Measurements from ENCODE around the gene LDB3. TPM values are rescaled to one million over a fixed set of nuclear protein-coding genes. Genes with fewer than 3 reads are reported as not detected.

Gene LDB3
- total RNA-seq, 1 donor from 2014 or later, result 4.7 TPM

DNA sequence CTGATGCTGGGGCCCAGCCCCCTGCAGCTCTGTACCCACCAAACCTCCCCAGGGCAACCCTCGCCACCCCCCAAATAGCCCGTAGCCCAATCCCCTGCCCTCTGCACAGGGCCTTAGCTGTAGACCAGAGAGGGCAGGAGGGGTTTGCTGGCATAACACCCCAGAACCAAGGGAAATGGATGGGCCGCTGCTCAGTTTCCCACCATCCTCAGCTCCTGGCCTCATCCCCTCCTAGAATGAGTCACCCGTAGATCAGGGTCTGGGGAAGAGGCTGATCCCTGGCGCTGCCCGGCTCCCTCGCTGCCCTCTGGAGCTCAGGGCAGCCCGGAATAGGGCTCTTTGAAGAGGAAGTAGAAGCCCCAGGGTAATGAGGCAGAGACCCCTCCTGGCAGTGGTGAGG is 31.2 kb downstream of the LDB3 start:
- intact Hi-C loops (cut with DNase I), result no loop called here

DNA sequence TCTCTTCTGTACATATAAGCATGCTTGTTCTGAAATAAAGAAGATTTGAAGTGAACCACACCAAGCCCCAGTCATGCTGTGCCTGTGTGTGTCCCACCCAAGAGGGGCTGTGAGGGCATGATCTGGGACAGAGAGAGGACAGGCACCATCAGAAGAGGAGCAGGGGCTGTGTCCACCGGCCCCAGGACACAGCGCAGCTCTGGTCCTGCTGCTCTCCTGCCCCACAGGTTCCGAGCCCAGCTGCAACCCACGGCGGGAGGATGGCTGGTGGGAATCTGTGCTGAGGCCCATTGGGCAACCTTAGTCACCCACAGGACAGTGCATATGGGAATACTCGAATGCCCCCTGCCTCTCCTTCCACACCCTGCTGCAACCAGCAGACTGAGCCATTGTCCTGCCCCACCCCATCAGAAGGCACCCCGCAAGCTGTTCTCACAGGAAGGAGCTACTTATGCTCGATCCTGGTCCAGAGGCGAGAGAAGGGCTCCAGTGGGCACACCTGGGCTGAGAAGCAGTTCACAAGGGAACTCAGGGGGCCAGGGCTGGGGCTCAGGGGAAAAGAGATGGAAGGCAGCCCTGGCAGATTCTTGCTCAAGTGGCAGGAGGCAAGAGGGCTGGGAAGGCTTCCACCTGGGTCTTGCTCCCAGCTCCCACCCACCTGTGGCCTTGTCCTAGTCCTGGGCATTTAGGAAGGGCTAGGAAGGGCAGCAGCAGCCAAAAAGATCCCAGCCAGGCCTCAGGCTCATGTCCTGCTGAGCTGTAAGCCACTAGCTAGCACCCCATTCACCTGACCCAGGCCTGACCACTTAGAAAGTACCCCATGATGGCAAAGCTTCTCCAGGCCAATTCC is 31.9 kb downstream of the LDB3 start:
- Histone ChIP-seq H3K27ac (no peak overlapping the region), H3K36me3 (no peaks in the 10 kb centered on the region), H3K27me3 (no peaks in the 10 kb centered on the region), H3K4me1 (no peaks in the 10 kb centered on the region), H3K4me3 (no peak overlapping the region), H3K9me3 (no peaks in the 10 kb centered on the region)
- no peak for DNase-seq (ENCODE audit: extremely low spot score in 2 of 2)
- TF ChIP-seq, protein P1, sequence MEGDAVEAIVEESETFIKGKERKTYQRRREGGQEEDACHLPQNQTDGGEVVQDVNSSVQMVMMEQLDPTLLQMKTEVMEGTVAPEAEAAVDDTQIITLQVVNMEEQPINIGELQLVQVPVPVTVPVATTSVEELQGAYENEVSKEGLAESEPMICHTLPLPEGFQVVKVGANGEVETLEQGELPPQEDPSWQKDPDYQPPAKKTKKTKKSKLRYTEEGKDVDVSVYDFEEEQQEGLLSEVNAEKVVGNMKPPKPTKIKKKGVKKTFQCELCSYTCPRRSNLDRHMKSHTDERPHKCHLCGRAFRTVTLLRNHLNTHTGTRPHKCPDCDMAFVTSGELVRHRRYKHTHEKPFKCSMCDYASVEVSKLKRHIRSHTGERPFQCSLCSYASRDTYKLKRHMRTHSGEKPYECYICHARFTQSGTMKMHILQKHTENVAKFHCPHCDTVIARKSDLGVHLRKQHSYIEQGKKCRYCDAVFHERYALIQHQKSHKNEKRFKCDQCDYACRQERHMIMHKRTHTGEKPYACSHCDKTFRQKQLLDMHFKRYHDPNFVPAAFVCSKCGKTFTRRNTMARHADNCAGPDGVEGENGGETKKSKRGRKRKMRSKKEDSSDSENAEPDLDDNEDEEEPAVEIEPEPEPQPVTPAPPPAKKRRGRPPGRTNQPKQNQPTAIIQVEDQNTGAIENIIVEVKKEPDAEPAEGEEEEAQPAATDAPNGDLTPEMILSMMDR (IDR thresholded peaks at IDR 0.05), result no peak
- no peak for TF ChIP-seq POLR2A (IDR thresholded peaks at IDR 0.05)
- TF ChIP-seq POLR2AphosphoS5 (IDR thresholded peaks at IDR 0.05; ENCODE audit: insufficient read depth in 1 of 2, low read depth in 1 of 2), result no peak
- intact Hi-C loops (cut with DNase I), result no loop called here

More for the DNA sequence above, 31.2 kb downstream of the LDB3 start:
- DNase-seq (ENCODE audit: extremely low spot score in 2 of 2), result no peak
- Histone ChIP-seq H3K4me3 (no peak overlapping the region), H3K27ac (no peak overlapping the region), H3K36me3 (no peaks in the 10 kb centered on the region), H3K9me3 (no peaks in the 10 kb centered on the region), H3K27me3 (no peaks in the 10 kb centered on the region), H3K4me1 (no peaks in the 10 kb centered on the region)
- TF ChIP-seq POLR2AphosphoS5 (IDR thresholded peaks at IDR 0.05; ENCODE audit: insufficient read depth in 1 of 2, low read depth in 1 of 2) (no peak), POLR2A (IDR thresholded peaks at IDR 0.05) (no peak)
- TF ChIP-seq, protein P1 (IDR thresholded peaks at IDR 0.05), result no peak

DNA sequence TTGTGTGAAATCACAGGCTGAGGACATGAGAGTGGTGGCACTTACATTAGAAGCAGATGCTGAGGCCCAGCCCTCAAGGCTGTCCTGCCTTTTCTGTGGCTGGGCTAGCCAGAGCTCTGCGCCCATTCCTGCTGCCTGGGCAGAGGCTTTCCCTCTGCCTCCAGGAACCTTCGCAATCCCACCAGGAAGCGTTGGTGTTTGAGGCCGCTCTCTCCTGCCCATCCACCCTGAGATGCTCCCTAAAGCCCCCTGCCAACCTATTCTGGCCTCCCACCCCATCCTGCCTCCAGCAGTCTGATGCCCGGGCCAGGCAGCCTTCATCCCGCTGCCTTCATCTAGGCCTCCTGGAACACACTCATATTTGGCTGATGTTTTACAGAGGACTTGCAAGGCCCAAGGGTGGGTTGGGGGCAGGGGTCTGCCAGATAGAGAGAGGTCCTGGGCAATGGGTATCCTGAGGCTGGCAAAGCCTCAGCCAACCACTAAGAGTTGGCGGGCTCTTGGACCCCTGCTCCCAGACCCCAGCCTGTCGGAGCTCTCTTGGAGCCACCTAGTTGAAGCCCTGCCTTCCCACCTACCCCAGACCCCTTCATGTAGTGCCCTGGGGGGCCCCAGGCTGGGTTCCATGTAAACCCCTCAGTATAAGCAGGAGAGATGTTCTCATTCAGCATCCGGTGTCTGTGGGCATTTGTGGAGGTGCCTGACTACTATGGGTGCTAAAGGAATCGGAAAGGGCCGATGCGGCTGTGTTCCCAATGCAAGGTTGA is 32.7 kb downstream of the LDB3 start:
- H3K9me3 ChIP-seq, result no peaks in the 10 kb centered on the region
- H3K36me3 ChIP-seq, result no peaks in the 10 kb centered on the region
- no peak overlapping the region for H3K4me3 ChIP-seq
- H3K27me3 ChIP-seq, result no peaks in the 10 kb centered on the region
- H3K4me1 ChIP-seq, result no peaks in the 10 kb centered on the region
- TF ChIP-seq POLR2A (IDR thresholded peaks at IDR 0.05), result no peak
- TF ChIP-seq, protein P1 (IDR thresholded peaks at IDR 0.05), result no peak
- no peak for TF ChIP-seq POLR2AphosphoS5 (IDR thresholded peaks at IDR 0.05; ENCODE audit: insufficient read depth in 1 of 2, low read depth in 1 of 2)
- no peak for DNase-seq (ENCODE audit: extremely low spot score in 2 of 2)
- intact Hi-C loops (cut with DNase I), result no loop called here
- no peak overlapping the region for H3K27ac ChIP-seq

DNA sequence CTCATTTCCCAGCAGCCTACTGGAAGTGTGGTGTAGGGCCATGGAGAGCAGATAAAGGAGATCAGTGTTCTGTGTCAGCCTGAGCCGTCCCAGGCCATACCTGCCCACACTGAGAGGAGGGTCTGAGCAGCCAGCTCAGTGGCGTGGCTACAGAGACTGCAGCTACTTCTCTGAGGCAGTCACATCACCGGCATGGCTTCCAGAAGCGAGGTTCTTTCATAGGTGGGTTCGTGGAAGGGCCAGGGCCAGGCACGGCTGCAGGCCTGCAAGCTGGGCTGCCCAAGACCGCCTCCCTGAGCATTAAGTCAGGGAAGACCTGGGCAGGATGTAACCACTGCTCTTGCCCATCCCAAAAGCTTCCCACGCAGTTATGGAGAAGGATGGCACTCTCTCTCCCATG is 34.9 kb downstream of the LDB3 start:
- Histone ChIP-seq H3K4me3 (no peak overlapping the region), H3K9me3 (no peaks in the 10 kb centered on the region), H3K4me1 (no peaks in the 10 kb centered on the region), H3K36me3 (no peaks in the 10 kb centered on the region), H3K27ac (no peak overlapping the region), H3K27me3 (no peaks in the 10 kb centered on the region)
- DNase-seq (ENCODE audit: extremely low spot score in 2 of 2), result no peak
- intact Hi-C loops (cut with DNase I), result no loop called here
- TF ChIP-seq POLR2AphosphoS5 (IDR thresholded peaks at IDR 0.05; ENCODE audit: insufficient read depth in 1 of 2, low read depth in 1 of 2) (no peak), POLR2A (IDR thresholded peaks at IDR 0.05) (no peak)
- TF ChIP-seq, protein P1 (IDR thresholded peaks at IDR 0.05), result no peak
